Muscle of back (tissue), 11 donors: ENCODE data around the gene CACNB3. TPM values are rescaled to one million over a fixed set of nuclear protein-coding genes. Genes with fewer than 3 reads are reported as not detected.
A peak's percentile ranks its signal among the peaks of the same experiment; 100 is the strongest.
"Not testable (repeated sequence)": the region's sequence is repeated elsewhere in the genome, so short reads cannot be mapped to it uniquely, and the experiment has no call there.

Source experiments
- DNase-seq, 3 donors: peaks; one replicate each; pipeline versions ENCODE4 v3.0.0 to v3.0.0-alpha.2; 2013
- polyA plus RNA-seq, 10 donors: library from polyadenylated mRNA; unstranded; fragments of 120-200 nt; gene quantifications; one replicate each; pipeline ENCODE4 v1.2.1, GENCODE V29; 2013; ENCODE audit not compliant: insufficient read length in 10 of 10

The CACNB3 gene
- polyA plus RNA-seq, 10 donors = 13.4 to 27.0 (median 15.6) TPM

- DNase-seq = peak in 1 of 3 donors; percentile 36
Observed at GRCh38 chr12:48816143-48816854, 2.0 kb upstream of the CACNB3 start.

DNA sequence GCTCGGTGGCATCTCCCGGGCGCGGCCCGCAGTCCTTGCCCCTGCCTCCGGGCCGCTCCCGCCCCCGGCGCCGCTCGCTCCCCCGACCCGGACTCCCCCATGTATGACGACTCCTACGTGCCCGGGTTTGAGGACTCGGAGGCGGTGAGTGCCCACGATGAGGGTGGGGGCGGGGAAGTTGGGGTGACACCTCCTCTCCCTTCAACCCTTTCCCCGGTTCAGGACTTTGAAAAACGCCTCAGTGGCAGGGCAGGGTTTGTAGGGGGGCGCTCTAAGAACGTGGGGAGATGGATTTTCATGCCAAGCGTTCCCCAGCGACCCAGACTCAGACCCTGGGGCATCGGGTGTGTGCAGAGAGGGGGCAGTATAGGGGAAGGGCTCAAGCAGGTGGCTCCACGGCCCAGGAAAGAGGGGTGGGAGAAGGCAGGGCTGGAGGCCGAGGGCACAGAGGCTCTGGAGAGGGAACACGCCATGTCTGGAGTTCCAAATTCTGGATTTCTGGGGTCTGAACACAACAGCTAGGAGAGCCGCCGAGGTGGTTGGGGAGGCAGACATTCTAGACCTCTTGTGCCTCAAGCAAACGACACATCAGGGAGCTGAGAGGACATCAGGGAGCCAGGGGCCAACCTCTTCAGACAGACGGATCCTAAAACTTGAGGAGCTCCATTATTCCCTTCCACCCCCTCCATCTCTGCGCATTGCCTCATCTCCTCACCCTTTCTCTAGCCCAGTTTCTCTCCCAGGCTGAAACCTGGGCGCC, 715 bp downstream of the CACNB3 start:
- no peak for DNase-seq

DNA sequence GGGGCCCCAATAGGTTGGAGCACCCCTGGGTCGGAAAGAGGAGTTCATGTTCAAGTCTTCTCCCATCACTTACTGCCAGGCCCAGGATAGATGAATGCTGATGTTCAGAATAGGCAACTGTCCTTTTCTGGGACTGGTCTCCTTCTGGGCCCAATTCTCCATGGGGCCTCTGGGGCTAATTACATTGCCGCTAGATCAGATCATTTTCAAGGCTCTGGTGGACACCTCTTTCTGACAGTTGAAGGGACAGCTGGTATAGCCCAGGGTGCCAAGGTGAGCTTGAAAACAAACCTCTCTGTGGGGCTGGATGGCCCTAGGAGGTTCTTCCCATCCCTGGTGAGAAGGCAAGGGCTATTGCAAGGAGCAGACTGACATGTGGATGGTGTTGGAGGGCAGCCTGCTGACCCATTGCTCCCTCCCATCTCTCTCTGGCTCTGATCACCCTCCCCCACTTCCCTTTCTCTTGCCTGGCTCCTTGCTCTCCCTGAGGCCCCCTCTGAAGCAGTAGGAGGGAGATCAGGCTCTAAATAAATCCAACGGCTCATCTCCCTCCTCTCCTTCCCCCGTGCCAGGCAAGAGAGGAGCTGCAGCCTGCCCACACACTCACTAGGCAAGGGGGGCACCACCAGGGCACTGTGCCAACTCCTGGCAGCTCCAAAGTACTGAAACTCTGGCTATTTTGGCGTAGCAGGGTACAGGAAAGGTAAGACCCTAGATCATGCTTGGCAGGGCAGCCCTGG, 1.9 kb downstream of the CACNB3 start:
- no peak for DNase-seq

- no peak for DNase-seq
Observed at GRCh38 chr12:48822139-48822538, 3.8 kb downstream of the CACNB3 start.

GRCh38 chr12:48822711-48823110, 4.4 kb downstream of the CACNB3 start:
- DNase-seq = no peak

- DNase-seq = no peak
Observed at GRCh38 chr12:48823281-48823680, 5.0 kb downstream of the CACNB3 start.

DNA sequence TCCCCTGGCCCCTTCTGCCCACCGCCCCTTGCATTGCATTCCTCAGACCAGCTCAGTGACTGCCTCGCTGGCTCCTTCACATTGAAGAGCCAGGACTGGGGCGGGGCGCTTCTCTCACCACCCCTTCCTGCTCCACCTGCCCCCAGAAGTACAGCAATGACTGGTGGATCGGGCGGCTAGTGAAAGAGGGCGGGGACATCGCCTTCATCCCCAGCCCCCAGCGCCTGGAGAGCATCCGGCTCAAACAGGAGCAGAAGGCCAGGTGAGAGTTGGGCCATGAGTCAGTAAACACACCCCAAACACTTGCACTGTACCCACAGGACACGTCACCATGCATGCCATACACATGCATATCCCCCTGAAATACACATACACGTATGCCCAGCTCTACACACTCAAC, 5.8 kb downstream of the CACNB3 start:
- DNase-seq = no peak

DNA sequence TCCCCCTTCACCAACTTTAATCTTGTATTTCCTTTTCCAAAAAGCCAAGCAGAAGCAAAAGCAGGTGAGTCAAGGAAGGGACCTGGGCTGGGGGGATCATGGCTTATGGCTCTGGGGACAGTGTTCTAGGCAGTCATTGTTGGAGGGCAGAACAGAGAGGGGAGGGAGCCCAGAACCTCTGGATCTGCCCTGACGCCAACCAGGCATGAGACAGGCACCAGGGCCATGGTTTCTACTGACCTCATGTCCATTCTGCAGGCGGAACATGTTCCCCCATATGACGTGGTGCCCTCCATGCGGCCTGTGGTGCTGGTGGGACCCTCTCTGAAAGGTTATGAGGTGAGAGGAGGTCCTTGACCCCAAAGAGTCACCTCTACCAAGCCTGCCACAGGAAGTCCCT, 6.6 kb downstream of the CACNB3 start:
- no peak for DNase-seq

- DNase-seq = no peak
Observed at GRCh38 chr12:48826209-48826855, 8.0 kb downstream of the CACNB3 start.

DNA sequence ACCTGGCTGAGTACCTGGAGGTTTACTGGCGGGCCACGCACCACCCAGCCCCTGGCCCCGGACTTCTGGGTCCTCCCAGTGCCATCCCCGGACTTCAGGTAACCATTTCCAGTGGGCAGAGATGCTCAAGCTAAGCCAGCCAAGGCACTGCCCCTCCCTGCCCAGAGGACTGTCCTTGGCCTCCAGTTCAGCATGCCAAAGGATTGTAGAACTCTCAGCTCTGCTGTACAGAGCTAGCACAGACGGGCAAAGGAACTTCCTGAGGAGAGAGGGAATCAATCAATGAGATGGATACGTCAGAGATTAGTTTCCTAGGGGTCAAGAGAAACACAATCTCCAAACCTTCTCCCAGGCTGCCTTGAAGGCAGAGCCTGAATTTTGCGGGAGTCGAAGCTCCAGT, 8.7 kb downstream of the CACNB3 start:
- DNase-seq = no peak

- no peak for DNase-seq
Observed at GRCh38 chr12:48827513-48828096, 9.3 kb downstream of the CACNB3 start.

DNA sequence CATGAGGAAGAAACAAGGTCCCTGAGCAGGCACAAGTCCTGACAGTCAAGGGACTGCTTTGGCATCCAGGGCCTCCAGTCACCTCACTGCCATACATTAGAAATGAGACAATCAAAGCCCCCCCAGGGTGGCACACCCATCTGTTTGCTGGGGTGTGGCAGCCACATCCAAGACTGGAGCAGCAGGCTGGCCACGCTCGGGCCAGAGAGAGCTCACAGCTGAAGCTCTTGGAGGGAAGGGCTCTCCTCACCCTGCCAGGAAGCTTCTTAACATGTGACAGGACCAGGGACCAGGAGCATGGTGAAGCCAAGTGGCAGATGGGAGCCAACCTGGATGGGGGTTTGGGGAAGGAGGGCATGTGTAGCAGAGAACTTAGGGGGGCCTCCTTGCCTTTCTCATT, 10.0 kb downstream of the CACNB3 start:
- no peak for DNase-seq

- DNase-seq = no peak
Observed at GRCh38 chr12:48828841-48829575, 10.7 kb downstream of the CACNB3 start.

- DNase-seq = no peak
Observed at GRCh38 chr12:48831257-48831656, 13.0 kb downstream of the CACNB3 start.

DNA sequence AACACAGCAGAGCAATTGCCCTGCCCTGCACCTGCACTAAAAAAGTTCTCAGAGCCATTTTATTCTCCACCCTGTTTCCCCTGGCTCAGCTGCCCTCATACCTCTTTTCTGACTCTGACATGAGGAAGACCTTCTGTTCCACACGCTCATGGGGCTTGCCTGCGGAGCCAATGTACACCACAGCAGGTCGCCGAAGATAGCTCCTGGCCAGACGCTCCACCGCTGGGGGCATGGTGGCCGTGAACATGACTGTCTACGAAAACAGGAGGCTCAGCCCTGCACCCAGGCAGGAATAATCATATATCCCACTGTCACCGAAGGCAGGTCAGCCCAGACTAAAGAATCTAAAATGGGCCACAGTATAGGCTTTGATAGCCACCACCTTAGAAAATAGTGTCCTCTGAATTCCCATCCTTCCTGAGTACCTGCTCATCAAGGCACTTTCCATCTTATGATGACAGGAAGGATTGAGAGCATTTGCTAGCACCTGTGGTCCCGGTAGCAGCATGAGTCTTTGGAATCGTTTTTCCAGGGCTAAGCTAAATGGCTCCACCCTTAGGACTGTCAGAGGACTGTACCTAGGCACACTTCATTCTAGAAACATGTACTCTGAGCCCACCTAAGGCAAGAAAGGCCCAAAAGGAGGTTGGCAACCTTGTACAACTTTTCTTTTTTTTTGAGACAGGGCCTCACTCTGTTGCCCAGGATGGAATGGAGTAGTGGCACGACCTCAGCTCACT, 14.2 kb downstream of the CACNB3 start:
- no peak for DNase-seq

GRCh38 chr12:48838048-48838447, 19.8 kb downstream of the CACNB3 start:
- no peak for DNase-seq

- DNase-seq = not testable (repeated sequence)
Observed at GRCh38 chr12:48842021-48842420, 23.7 kb downstream of the CACNB3 start.

GRCh38 chr12:48851883-48852733, 33.8 kb downstream of the CACNB3 start, which contains the start of gene DDX23:
Gene DDX23 (minus strand): TSS chr12:48852163. CDS start chr12:48845782, 6,381 bp downstream.
- DNase-seq = peak; percentile 97 to 99 (median 98)
